Upper lobe of left lung (tissue), 6 donors: ENCODE data around the gene MCM9. TPM values are rescaled to one million over a fixed set of nuclear protein-coding genes. Genes with fewer than 3 reads are reported as not detected.
A peak's percentile ranks its signal among the peaks of the same experiment; 100 is the strongest.

Source experiments
- ATAC-seq, 2 donors: fragments of 200-7000 bp; cut with Tn5 transposase; one replicate each; pipeline ENCODE4 v1.9.1; 2022; ENCODE audit warnings: mild to moderate bottlenecking in 2 of 2, moderate library complexity in 2 of 2; ENCODE audit not compliant: low FRiP score in 2 of 2
- DNase-seq, 2 donors: peaks; one replicate each; pipeline ENCODE4 v3.0.0-alpha.2; 2019 to 2020
- H3K27ac ChIP-seq, 4 donors: fragments of 200-600 bp; sonication (generic); one replicate each; pipeline ENCODE4 v1.5.1; 2016 to 2019
- H3K27me3 ChIP-seq, 4 donors: fragments of 200-600 bp; sonication (generic); one replicate each; pipeline ENCODE4 v1.5.1; 2017 to 2019
- H3K36me3 ChIP-seq, 4 donors: fragments of 200-600 bp; sonication (generic); one replicate each; pipeline ENCODE4 v1.5.1; 2016 to 2019
- H3K4me1 ChIP-seq, 4 donors: fragments of 200-600 bp; sonication (generic); one replicate each; pipeline ENCODE4 v1.5.1; 2018 to 2019
- H3K4me3 ChIP-seq, 4 donors: fragments of 200-600 bp; sonication (generic); one replicate each; pipeline ENCODE4 v1.5.1; 2017 to 2019; ENCODE audit warnings: mild to moderate bottlenecking in 2 of 4, moderate library complexity in 1 of 4
- H3K9me3 ChIP-seq, 4 donors: fragments of 200-600 bp; sonication (generic); one replicate each; pipeline ENCODE4 v1.5.1; 2018 to 2019
- EP300 ChIP-seq, 4 donors: sonication (generic); formaldehyde crosslinking; IDR thresholded peaks; one replicate each; pipeline ENCODE4 v1.5.1; 2017; ENCODE audit warnings: antibody characterized with exemption in 4 of 4, control low read depth in 2 of 4
- POLR2A ChIP-seq, 4 donors: fragments of 450-650 bp; IDR thresholded peaks; one replicate each; pipeline ENCODE4 v1.5.1; 2016 to 2017; ENCODE audit warnings: antibody characterized with exemption in 4 of 4, mild to moderate bottlenecking in 2 of 4
- POLR2AphosphoS5 ChIP-seq, 2 donors: sonication (generic); formaldehyde crosslinking; IDR thresholded peaks; one replicate each; pipeline ENCODE4 v1.5.1; 2017; ENCODE audit warnings: antibody characterized with exemption in 2 of 2
- WGBS, 2 donors: methylation state at CpG; one replicate each; pipeline ENCODE4 v1.1.5; 2017 to 2018; 5-methylcytosine and 5-hydroxymethylcytosine counted together
- total RNA-seq, 6 donors: library from RNA; depleted of rRNA in 4 of 6; stranded (reverse); fragments of >200 nt in 4 of 6; gene quantifications; one replicate each; pipeline versions ENCODE4 v1.1.0 to v1.2.1, GENCODE V29; 2016 to 2021
- TF ChIP-seq, protein P1 (sequence below), 6 experiments: fragments of 450-650 bp in 4 of 6; fragments of 200-600 bp in 2 of 6; sonication (generic) in 2 of 6; IDR thresholded peaks; one replicate each; pipeline ENCODE4 v1.5.1; 2016 to 2019; ENCODE audit warnings: antibody characterized with exemption in 6 of 6
- donor health status: DM: no; HTN: no; CAD: no; lungs with moderate emphysema.
- donor health status: DM: no; HTN: yes; CAD: no; lungs with severe emphysema.

Gene MCM9
- total RNA-seq: 10 to 100 TPM; 19.9 to 62.9 (median 21.5) TPM

DNA sequence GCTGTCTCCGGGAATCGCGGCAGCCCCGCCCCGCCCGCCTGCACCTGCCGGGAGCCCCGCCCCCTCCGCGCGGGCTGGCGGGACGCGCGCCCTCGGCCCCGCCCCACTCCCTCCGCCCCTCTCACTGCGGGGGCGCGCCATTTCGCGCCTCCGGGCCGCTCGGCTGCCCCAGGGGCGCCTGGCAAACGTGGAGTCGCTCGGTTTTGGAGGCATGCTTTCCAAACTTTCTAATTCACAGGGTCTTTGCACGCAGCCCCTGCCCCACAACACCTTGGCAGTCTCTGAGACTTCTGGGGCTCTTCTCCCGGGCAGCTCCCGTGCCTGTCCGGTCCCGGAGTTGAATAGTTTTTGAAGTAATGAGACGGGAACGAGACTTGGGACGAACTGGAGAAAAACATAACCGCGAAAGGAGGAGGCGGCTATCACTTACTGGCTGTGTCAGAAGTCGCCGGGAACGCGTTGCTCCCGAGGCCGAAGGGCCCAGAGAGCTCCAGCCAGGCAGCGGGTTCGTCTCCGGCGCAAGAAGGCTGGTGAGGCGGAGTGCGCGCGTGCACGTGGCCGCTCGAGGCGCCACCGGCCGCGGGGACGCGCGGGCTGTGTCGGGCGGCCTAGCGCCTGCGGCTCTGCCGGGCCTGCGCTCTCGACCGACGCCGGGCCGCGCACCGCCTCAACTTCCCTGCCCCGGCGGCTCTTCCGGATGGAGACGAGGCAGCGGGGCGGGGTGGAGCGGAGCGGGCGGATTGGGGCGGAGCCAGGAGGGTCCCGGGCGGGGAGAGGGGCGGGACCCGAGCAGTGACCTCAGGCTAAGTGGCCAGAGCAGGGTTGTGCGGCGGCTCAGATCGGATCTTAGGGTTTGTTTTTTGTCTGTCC lies at the start of gene MCM9:
Gene MCM9 (minus strand): TSS at position 699 of the 870 bp plus-strand sequence. CDS start 3,436 bp downstream, outside the sequence.
- peaks cover 0 to 15% (median 4%) of the 10 kb centered on the region in 4 donors for H3K36me3 ChIP-seq
- peak within 1 kb of the TSS; percentile 92 to 96 (median 93) for H3K27ac ChIP-seq
- 0% methylated on average over 17 to 41 of the region's 95 CpGs for WGBS, 2 donors
- DNase-seq (peak; percentile 95 to 98), ATAC-seq (peak; percentile 98 to 99)
- peak within 1 kb of the TSS; percentile 33 to 98 (median 86) for H3K4me3 ChIP-seq
- H3K27me3 ChIP-seq: no peaks in the 10 kb centered on the region
- TF ChIP-seq POLR2AphosphoS5 (IDR thresholded peaks at IDR 0.05): peak; percentile 2 to 82
- peak in 3 of 4 donors; percentile 54 to 84 (median 76) for TF ChIP-seq POLR2A (IDR thresholded peaks at IDR 0.05)
- TF ChIP-seq EP300 (IDR thresholded peaks at IDR 0.05): no peak
- TF ChIP-seq, protein P1, sequence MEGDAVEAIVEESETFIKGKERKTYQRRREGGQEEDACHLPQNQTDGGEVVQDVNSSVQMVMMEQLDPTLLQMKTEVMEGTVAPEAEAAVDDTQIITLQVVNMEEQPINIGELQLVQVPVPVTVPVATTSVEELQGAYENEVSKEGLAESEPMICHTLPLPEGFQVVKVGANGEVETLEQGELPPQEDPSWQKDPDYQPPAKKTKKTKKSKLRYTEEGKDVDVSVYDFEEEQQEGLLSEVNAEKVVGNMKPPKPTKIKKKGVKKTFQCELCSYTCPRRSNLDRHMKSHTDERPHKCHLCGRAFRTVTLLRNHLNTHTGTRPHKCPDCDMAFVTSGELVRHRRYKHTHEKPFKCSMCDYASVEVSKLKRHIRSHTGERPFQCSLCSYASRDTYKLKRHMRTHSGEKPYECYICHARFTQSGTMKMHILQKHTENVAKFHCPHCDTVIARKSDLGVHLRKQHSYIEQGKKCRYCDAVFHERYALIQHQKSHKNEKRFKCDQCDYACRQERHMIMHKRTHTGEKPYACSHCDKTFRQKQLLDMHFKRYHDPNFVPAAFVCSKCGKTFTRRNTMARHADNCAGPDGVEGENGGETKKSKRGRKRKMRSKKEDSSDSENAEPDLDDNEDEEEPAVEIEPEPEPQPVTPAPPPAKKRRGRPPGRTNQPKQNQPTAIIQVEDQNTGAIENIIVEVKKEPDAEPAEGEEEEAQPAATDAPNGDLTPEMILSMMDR (IDR thresholded peaks at IDR 0.05): peak in 3 of 6 experiments; percentile 15 to 37 (median 18)
- H3K9me3 ChIP-seq: no peaks in the 10 kb centered on the region
- H3K4me1 ChIP-seq: peaks cover 3 to 15% (median 9%) of the 10 kb centered on the region in 4 donors

DNA sequence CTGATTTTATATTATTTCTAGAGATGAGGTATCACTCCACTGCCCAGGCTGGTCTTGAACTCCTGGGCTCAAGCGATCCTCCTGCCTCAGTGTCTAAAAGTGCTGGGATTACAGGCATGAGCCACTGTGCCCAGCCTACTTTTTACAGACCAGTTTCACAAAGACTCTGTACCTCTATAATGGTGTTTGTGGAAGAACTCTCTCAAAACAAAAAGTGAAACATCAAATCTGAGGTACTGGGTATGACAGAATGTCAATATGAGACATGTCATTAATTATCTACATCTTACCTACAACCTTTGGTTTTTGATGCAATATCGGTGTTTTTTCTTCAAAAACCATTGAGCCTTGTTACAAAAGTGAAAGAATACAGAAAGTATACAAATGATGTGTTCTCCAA lies 49.4 kb upstream of the MCM9 start:
- ATAC-seq (no peak), DNase-seq (no peak)
- no peak overlapping the region for H3K4me3 ChIP-seq
- H3K27ac ChIP-seq: no peak overlapping the region
- H3K9me3 ChIP-seq: no peaks in the 10 kb centered on the region
- no peak for TF ChIP-seq POLR2A (IDR thresholded peaks at IDR 0.05)
- TF ChIP-seq POLR2AphosphoS5 (IDR thresholded peaks at IDR 0.05): no peak
- TF ChIP-seq, protein P1 (IDR thresholded peaks at IDR 0.05): no peak
- no peak for TF ChIP-seq EP300 (IDR thresholded peaks at IDR 0.05)
- H3K27me3 ChIP-seq: no peaks in the 10 kb centered on the region
- no peaks in the 10 kb centered on the region for H3K4me1 ChIP-seq
- 90 to 95% methylated on average over 2 of the region's 2 CpGs for WGBS, 2 donors
- H3K36me3 ChIP-seq: no peaks in the 10 kb centered on the region

DNA sequence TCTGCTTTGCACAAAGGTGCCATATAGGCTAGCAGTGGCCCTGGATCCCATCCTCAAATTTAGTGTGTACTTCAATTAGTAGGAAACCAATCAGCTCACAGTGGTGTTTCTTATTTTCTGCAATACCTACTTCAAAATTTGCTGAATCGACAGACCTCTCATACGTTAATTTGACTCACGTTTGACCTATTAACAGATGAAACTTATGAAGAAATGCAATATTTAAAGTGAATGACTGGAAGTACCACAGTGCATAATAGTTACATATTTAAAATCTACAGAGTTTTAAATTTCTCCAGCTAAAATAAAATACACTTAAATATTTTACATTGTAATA lies 47.6 kb upstream of the MCM9 start:
- no peaks in the 10 kb centered on the region for H3K9me3 ChIP-seq
- H3K36me3 ChIP-seq: peaks cover 0 to 2% (median 0%) of the 10 kb centered on the region in 4 donors
- 93 to 97% methylated on average over 3 of the region's 3 CpGs for WGBS, 2 donors
- no peak overlapping the region for H3K27ac ChIP-seq
- TF ChIP-seq, protein P1 (IDR thresholded peaks at IDR 0.05): no peak
- TF ChIP-seq POLR2AphosphoS5 (IDR thresholded peaks at IDR 0.05) (no peak), EP300 (IDR thresholded peaks at IDR 0.05) (no peak), POLR2A (IDR thresholded peaks at IDR 0.05) (no peak)
- no peak overlapping the region for H3K4me3 ChIP-seq
- H3K4me1 ChIP-seq: no peaks in the 10 kb centered on the region
- ATAC-seq (no peak), DNase-seq (no peak)
- no peaks in the 10 kb centered on the region for H3K27me3 ChIP-seq

DNA sequence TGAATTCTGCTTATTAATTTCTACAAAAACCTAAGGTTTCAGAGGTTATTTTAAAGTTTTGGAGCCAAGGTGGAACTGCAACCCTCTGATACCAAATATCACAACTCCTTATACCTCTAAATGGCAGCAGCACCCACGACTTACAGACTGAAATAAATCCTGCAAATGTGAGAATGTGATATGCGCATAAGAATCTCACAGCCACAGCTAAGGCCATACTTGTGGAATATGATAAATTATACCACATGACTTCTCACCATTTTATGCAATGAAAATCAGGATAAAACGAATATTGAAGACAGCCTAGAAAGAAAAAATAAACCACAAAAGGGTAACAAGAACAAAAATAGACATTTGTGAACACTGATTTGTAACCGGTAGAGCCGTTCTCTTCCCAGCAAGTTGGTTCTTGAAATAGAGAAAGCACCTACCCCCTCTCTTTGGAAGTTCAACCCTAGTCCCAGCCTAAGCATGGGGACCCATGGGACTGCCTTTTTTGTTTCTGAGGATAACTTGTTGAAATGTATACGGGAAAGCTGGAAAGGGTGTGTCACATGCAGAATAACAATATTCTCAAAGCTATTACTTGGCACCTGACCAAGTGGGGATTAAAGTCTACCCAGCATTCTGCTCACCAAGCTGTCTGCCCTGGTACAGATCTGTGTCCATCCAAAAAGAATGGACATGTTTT lies 47.1 kb upstream of the MCM9 start:
- Histone ChIP-seq H3K36me3 (peaks cover 0 to 2% (median 0%) of the 10 kb centered on the region in 4 donors), H3K27ac (no peak overlapping the region), H3K9me3 (no peaks in the 10 kb centered on the region), H3K27me3 (no peaks in the 10 kb centered on the region), H3K4me1 (no peaks in the 10 kb centered on the region), H3K4me3 (no peak overlapping the region)
- TF ChIP-seq, protein P1 (IDR thresholded peaks at IDR 0.05): no peak
- no peak for TF ChIP-seq EP300 (IDR thresholded peaks at IDR 0.05)
- no peak for TF ChIP-seq POLR2AphosphoS5 (IDR thresholded peaks at IDR 0.05)
- TF ChIP-seq POLR2A (IDR thresholded peaks at IDR 0.05): no peak
- no peak for ATAC-seq
- 81 to 87% methylated on average over 6 of the region's 6 CpGs for WGBS, 2 donors
- no peak for DNase-seq
